Measurements from ENCODE around the gene SYT12.

SYT12 gene

GRCh38 chr11:67090717-67091116, 67.8 kb downstream of the SYT12 start:
- Histone ChIP-seq H3K79me2 (ENCODE audit: control insufficient read depth, low read length) (no peaks in the 10 kb centered on the region), H3K9me2 (replicated peaks; ENCODE audit: control insufficient read depth, low read length) (no peaks in the 10 kb centered on the region), H3K9me3 (ENCODE audit: control insufficient read depth, insufficient read depth, low read length) (no peaks in the 10 kb centered on the region), H3K36me3 (ENCODE audit: control insufficient read depth, low read length) (no peaks in the 10 kb centered on the region), H4K20me1 (ENCODE audit: control insufficient read depth, insufficient read depth, low read depth, low read length) (no peaks in the 10 kb centered on the region), H3F3A (ENCODE audit: control insufficient read depth, insufficient read depth) (no peaks in the 10 kb centered on the region), H3K4me2 (ENCODE audit: low read length) (no peak overlapping the region), H3K27ac (ENCODE audit: low read depth, low read length) (no peak overlapping the region), H3K4me3 (ENCODE audit: low read length) (no peak overlapping the region), H3K27me3 (ENCODE audit: control insufficient read depth, low read length) (0 out of 2 replicates have a peak, but pooled peaks cover 5% of the 10 kb centered on the region), H3K4me1 (ENCODE audit: control insufficient read depth, low read length) (peaks cover 17% of the 10 kb centered on the region)
- no peak for TF ChIP-seq EZH2phosphoT487 (IDR thresholded peaks at IDR 0.05; ENCODE audit: borderline replicate concordance, low read length)
- TF ChIP-seq, protein P1, sequence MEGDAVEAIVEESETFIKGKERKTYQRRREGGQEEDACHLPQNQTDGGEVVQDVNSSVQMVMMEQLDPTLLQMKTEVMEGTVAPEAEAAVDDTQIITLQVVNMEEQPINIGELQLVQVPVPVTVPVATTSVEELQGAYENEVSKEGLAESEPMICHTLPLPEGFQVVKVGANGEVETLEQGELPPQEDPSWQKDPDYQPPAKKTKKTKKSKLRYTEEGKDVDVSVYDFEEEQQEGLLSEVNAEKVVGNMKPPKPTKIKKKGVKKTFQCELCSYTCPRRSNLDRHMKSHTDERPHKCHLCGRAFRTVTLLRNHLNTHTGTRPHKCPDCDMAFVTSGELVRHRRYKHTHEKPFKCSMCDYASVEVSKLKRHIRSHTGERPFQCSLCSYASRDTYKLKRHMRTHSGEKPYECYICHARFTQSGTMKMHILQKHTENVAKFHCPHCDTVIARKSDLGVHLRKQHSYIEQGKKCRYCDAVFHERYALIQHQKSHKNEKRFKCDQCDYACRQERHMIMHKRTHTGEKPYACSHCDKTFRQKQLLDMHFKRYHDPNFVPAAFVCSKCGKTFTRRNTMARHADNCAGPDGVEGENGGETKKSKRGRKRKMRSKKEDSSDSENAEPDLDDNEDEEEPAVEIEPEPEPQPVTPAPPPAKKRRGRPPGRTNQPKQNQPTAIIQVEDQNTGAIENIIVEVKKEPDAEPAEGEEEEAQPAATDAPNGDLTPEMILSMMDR (IDR thresholded peaks at IDR 0.05; ENCODE audit: low read depth, low read length, poor library complexity, severe bottlenecking) = no peak

- H3K4me2 ChIP-seq (ENCODE audit: low read length) = no peak overlapping the region
- H3K27ac ChIP-seq (ENCODE audit: low read depth, low read length) = no peak overlapping the region
- no peaks in the 10 kb centered on the region for H3K79me2 ChIP-seq (ENCODE audit: control insufficient read depth, low read length)
- 0 out of 2 replicates have a peak, but pooled peaks cover 5% of the 10 kb centered on the region for H3K27me3 ChIP-seq (ENCODE audit: control insufficient read depth, low read length)
- no peaks in the 10 kb centered on the region for H3K9me2 ChIP-seq (replicated peaks; ENCODE audit: control insufficient read depth, low read length)
- no peak for TF ChIP-seq EZH2phosphoT487 (IDR thresholded peaks at IDR 0.05; ENCODE audit: borderline replicate concordance, low read length)
- TF ChIP-seq, protein P1 (IDR thresholded peaks at IDR 0.05; ENCODE audit: low read depth, low read length, poor library complexity, severe bottlenecking) = peak; percentile 14
- H3F3A ChIP-seq (ENCODE audit: control insufficient read depth, insufficient read depth) = no peaks in the 10 kb centered on the region
- H4K20me1 ChIP-seq (ENCODE audit: control insufficient read depth, insufficient read depth, low read depth, low read length) = no peaks in the 10 kb centered on the region
- no peak overlapping the region for H3K4me3 ChIP-seq (ENCODE audit: low read length)
- no peaks in the 10 kb centered on the region for H3K36me3 ChIP-seq (ENCODE audit: control insufficient read depth, low read length)
- H3K4me1 ChIP-seq (ENCODE audit: control insufficient read depth, low read length) = peaks cover 29% of the 10 kb centered on the region
- H3K9me3 ChIP-seq (ENCODE audit: control insufficient read depth, insufficient read depth, low read length) = no peaks in the 10 kb centered on the region
Observed at GRCh38 chr11:67095214-67095507, 72.2 kb downstream of the SYT12 start.

DNA sequence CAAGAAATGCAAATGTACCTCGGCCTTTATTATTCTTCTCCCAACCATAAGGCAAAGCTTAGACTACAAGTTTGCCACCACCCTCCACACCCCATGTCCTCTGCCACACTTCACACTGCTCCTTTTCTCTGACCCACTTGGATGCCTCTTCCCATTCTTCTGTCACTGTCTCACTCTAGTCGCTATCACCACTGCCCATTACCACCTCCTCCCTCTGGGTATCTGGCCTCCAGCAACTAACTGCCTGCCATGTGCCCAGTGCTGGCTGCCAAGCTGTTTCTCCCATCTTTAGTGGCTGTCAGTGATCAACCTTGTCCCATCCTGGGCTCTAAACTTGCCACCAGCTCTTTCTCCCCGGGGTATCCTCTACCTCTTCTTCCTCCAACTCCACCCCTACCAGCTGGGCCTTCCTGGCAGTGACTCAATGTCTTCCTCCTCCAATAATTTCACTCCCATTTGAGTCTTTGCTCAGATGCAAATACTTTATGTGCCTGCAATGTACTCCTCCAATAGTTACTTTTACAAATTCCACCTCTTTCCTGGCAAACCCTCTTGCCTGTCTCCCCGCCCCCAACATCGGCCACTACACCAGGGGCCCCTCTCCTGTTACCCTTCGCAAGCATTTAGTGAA, 76.0 kb downstream of the SYT12 start:
- Histone ChIP-seq H3K4me1 (ENCODE audit: control insufficient read depth, low read length) (peaks cover 25% of the 10 kb centered on the region), H3K79me2 (ENCODE audit: control insufficient read depth, low read length) (no peaks in the 10 kb centered on the region), H3K4me2 (ENCODE audit: low read length) (no peak overlapping the region), H3K9me3 (ENCODE audit: control insufficient read depth, insufficient read depth, low read length) (no peaks in the 10 kb centered on the region), H3K9me2 (replicated peaks; ENCODE audit: control insufficient read depth, low read length) (no peaks in the 10 kb centered on the region), H3K27me3 (ENCODE audit: control insufficient read depth, low read length) (0 out of 2 replicates have a peak, but pooled peaks cover 5% of the 10 kb centered on the region), H3K36me3 (ENCODE audit: control insufficient read depth, low read length) (no peaks in the 10 kb centered on the region), H3K27ac (ENCODE audit: low read depth, low read length) (no peak overlapping the region), H3K4me3 (ENCODE audit: low read length) (no peak overlapping the region), H4K20me1 (ENCODE audit: control insufficient read depth, insufficient read depth, low read depth, low read length) (no peaks in the 10 kb centered on the region), H3F3A (ENCODE audit: control insufficient read depth, insufficient read depth) (no peaks in the 10 kb centered on the region)
- no peak for TF ChIP-seq EZH2phosphoT487 (IDR thresholded peaks at IDR 0.05; ENCODE audit: borderline replicate concordance, low read length)
- TF ChIP-seq, protein P1 (IDR thresholded peaks at IDR 0.05; ENCODE audit: low read depth, low read length, poor library complexity, severe bottlenecking) = no peak
